Liver (tissue), 9 donors: ENCODE measurements around the gene EXOC3L2. TPM values are rescaled to one million over a fixed set of nuclear protein-coding genes. Genes with fewer than 3 reads are reported as not detected.

Experiments
- DNase-seq: peaks from one replicate; pipeline ENCODE4 v3.0.0-alpha.2; 2017; ENCODE audit warnings: low spot score
- H3K27ac ChIP-seq, 2 donors: one replicate each; pipeline ENCODE4 v1.7.0; 2013; ENCODE audit warnings: inconsistent platforms in 2 of 2, low read length in 2 of 2, control low read depth in 1 of 2, low read depth in 1 of 2, mild to moderate bottlenecking in 1 of 2
- H3K27me3 ChIP-seq, 4 donors: one replicate each; pipeline versions ENCODE4 v1.6.1 to v1.7.0; 2013; ENCODE audit warnings: low read length in 3 of 4, inconsistent platforms in 1 of 4, mild to moderate bottlenecking in 1 of 4, moderate library complexity in 1 of 4; ENCODE audit not compliant: control insufficient read depth in 4 of 4, insufficient read depth in 4 of 4
- H3K36me3 ChIP-seq, 4 donors: one replicate each; pipeline versions ENCODE4 v1.6.1 to v1.7.0; 2013; ENCODE audit warnings: low read length in 3 of 4, mild to moderate bottlenecking in 3 of 4, low read depth in 1 of 4, moderate library complexity in 1 of 4; ENCODE audit not compliant: control insufficient read depth in 4 of 4, insufficient read depth in 3 of 4
- H3K4me1 ChIP-seq, 4 donors: one replicate each; pipeline versions ENCODE4 v1.6.1 to v1.7.0; 2013; ENCODE audit warnings: low read length in 3 of 4, mild to moderate bottlenecking in 3 of 4, moderate library complexity in 1 of 4; ENCODE audit not compliant: control insufficient read depth in 4 of 4, insufficient read depth in 4 of 4
- H3K4me3 ChIP-seq, 3 donors: one replicate each; pipeline versions ENCODE4 v1.6.1 to v1.7.0; 2013; ENCODE audit warnings: low read length in 3 of 3, control low read depth in 1 of 3, low read depth in 1 of 3, mild to moderate bottlenecking in 1 of 3
- H3K9ac ChIP-seq, 2 donors: one replicate each; pipeline ENCODE4 v1.7.0; 2013; ENCODE audit warnings: low read length in 2 of 2, mild to moderate bottlenecking in 2 of 2, moderate library complexity in 2 of 2, control low read depth in 1 of 2, low read depth in 1 of 2
- H3K9me3 ChIP-seq, 4 donors: one replicate each; pipeline versions ENCODE4 v1.6.1 to v1.7.0; 2013; ENCODE audit warnings: low read length in 3 of 4; ENCODE audit not compliant: control insufficient read depth in 4 of 4
- ATF3 ChIP-seq: IDR thresholded peaks from 2 replicates; pipeline ENCODE4 v1.6.1; 2016; ENCODE audit warnings: antibody characterized with exemption
- CTCF ChIP-seq: fragments of 150-350 bp; IDR thresholded peaks from 2 replicates; pipeline ENCODE4 v1.5.1; 2017; ENCODE audit warnings: improper control_type of control experiment, low read depth, low read length; ENCODE audit not compliant: missing input control
- EGR1 ChIP-seq, 2 donors: IDR thresholded peaks; 2 replicates each; pipeline ENCODE4 v1.6.1; 2016 to 2018; ENCODE audit warnings: antibody characterized with exemption in 2 of 2, low read depth in 2 of 2
- FOXA1 ChIP-seq: IDR thresholded peaks from 2 replicates; pipeline ENCODE4 v1.6.1; 2016; ENCODE audit warnings: antibody characterized with exemption
- FOXA2 ChIP-seq: IDR thresholded peaks from 2 replicates; pipeline ENCODE4 v1.6.1; 2016; ENCODE audit warnings: antibody characterized with exemption
- GABPA ChIP-seq, 2 donors: IDR thresholded peaks in 1 of 2; conservative IDR thresholded peaks in 1 of 2; 2 replicates each; pipeline ENCODE4 v1.6.1; 2016; ENCODE audit warnings: antibody characterized with exemption in 2 of 2, mild to moderate bottlenecking in 1 of 2, moderate library complexity in 1 of 2
- HNF4A ChIP-seq, 2 donors: conservative IDR thresholded peaks; 2 replicates each; pipeline ENCODE4 v1.6.1; 2016; ENCODE audit warnings: antibody characterized with exemption in 2 of 2, mild to moderate bottlenecking in 2 of 2
- HNF4G ChIP-seq: IDR thresholded peaks from 2 replicates; pipeline ENCODE4 v1.6.1; 2016; ENCODE audit warnings: antibody characterized with exemption
- JUND ChIP-seq, 2 donors: IDR thresholded peaks; 2 replicates each; pipeline ENCODE4 v1.6.1; 2016; ENCODE audit warnings: antibody characterized with exemption in 2 of 2
- MAX ChIP-seq: IDR thresholded peaks from 2 replicates; pipeline ENCODE4 v1.6.1; 2016; ENCODE audit warnings: antibody characterized with exemption
- NR2F2 ChIP-seq: IDR thresholded peaks from 2 replicates; pipeline ENCODE4 v1.6.1; 2016; ENCODE audit warnings: antibody characterized with exemption
- RAD21 ChIP-seq, 2 donors: IDR thresholded peaks; 2 replicates each; pipeline ENCODE4 v1.6.1; 2016; ENCODE audit warnings: antibody characterized with exemption in 2 of 2, mild to moderate bottlenecking in 2 of 2
- REST ChIP-seq: IDR thresholded peaks from 2 replicates; pipeline ENCODE4 v1.6.1; 2016; ENCODE audit warnings: antibody characterized with exemption, mild to moderate bottlenecking
- RXRA ChIP-seq, 2 donors: IDR thresholded peaks; 2 replicates each; pipeline ENCODE4 v1.6.1; 2017 to 2018; ENCODE audit warnings: antibody characterized with exemption in 2 of 2, mild to moderate bottlenecking in 1 of 2
- SP1 ChIP-seq: IDR thresholded peaks from 2 replicates; pipeline ENCODE4 v1.6.1; 2018; ENCODE audit warnings: antibody characterized with exemption, mild to moderate bottlenecking
- TAF1 ChIP-seq: conservative IDR thresholded peaks from 2 replicates; pipeline ENCODE4 v1.6.1; 2016; ENCODE audit warnings: antibody characterized with exemption, mild to moderate bottlenecking
- YY1 ChIP-seq: IDR thresholded peaks from 2 replicates; pipeline ENCODE4 v1.6.1; 2016; ENCODE audit warnings: antibody characterized with exemption, mild to moderate bottlenecking
- ZBTB33 ChIP-seq: IDR thresholded peaks from 2 replicates; pipeline ENCODE4 v1.6.1; 2016; ENCODE audit warnings: antibody characterized with exemption
- WGBS: extraction: QIAGEN DNeasy Blood & Tissue Kit; methylation state at CpG from one replicate; pipeline ENCODE4 v1.1.7; 2013; 5-methylcytosine and 5-hydroxymethylcytosine counted together
- polyA plus RNA-seq, 2 donors: library from polyadenylated mRNA; stranded (reverse) in 1 of 2; unstranded in 1 of 2; fragments of 200-250 nt in 1 of 2; fragments of >200 nt in 1 of 2; fragmentation: Nextera tagmentation in 1 of 2; extraction: Ambion mirVana in 1 of 2; gene quantifications; one replicate each; pipeline versions ENCODE4 v1.2.1 to v1.2.3, GENCODE V29; 2013 to 2015
- total RNA-seq, 2 donors: library from RNA; depleted of rRNA; stranded (reverse); fragments of >200 nt; gene quantifications; one replicate each; pipeline ENCODE4 v1.2.3, GENCODE V29; 2014
- donor health status: healthy.
- donor health status: healthy.
- donor health status: healthy.
- donor health status: healthy.
- donor health status: healthy.

The EXOC3L2 gene
- total and polyA plus RNA-seq, 4 donors: 1.3 to 7.3 (median 4.1) TPM

GRCh38 chr19:45217957-45218334 is 27.3 kb downstream of the EXOC3L2 start:
- Histone ChIP-seq H3K27ac (no peak overlapping the region), H3K27me3 (peaks cover 0 to 3% (median 0%) of the 10 kb centered on the region in 4 donors), H3K4me3 (no peak overlapping the region), H3K9me3 (no peaks in the 10 kb centered on the region), H3K36me3 (no peaks in the 10 kb centered on the region), H3K4me1 (peaks cover 0 to 9% (median 2%) of the 10 kb centered on the region in 4 donors), H3K9ac (no peak overlapping the region)
- 35% methylated on average over 14 of the region's 14 CpGs for WGBS
- no peak for DNase-seq
- TF ChIP-seq ATF3: no peak
- TF ChIP-seq HNF4A (conservative IDR thresholded peaks at IDR 0.05): no peak
- no peak for TF ChIP-seq EGR1 (IDR thresholded peaks at IDR 0.05; ENCODE audit: low read depth in 2 of 2)
- no peak for TF ChIP-seq CTCF

GRCh38 chr19:45217193-45217956 is 27.8 kb downstream of the EXOC3L2 start:
- 25% methylated on average over 46 of the region's 46 CpGs for WGBS
- no peak overlapping the region for H3K4me3 ChIP-seq
- H3K27ac ChIP-seq: no peak overlapping the region
- no peak overlapping the region for H3K9ac ChIP-seq
- no peaks in the 10 kb centered on the region for H3K9me3 ChIP-seq
- no peaks in the 10 kb centered on the region for H3K36me3 ChIP-seq
- peaks cover 0 to 3% (median 0%) of the 10 kb centered on the region in 4 donors for H3K27me3 ChIP-seq
- TF ChIP-seq JUND (IDR thresholded peaks at IDR 0.05) (no peak), YY1 (no peak), REST (no peak), ZBTB33 (no peak), ATF3 (no peak), FOXA1 (no peak), MAX (no peak), CTCF (no peak), RXRA (IDR thresholded peaks at IDR 0.05) (no peak), HNF4A (conservative IDR thresholded peaks at IDR 0.05) (no peak), NR2F2 (no peak), HNF4G (no peak), RAD21 (IDR thresholded peaks at IDR 0.05) (no peak), TAF1 (no peak), SP1 (no peak), FOXA2 (no peak), EGR1 (IDR thresholded peaks at IDR 0.05; ENCODE audit: low read depth in 2 of 2) (no peak), GABPA (IDR thresholded peaks at IDR 0.05 in 1 of 2, conservative IDR thresholded peaks at IDR 0.05 in 1 of 2) (no peak)
- DNase-seq: no peak
- peaks cover 0 to 9% (median 2%) of the 10 kb centered on the region in 4 donors for H3K4me1 ChIP-seq
